Measurements from ENCODE around the gene USP49.

Gene USP49

GRCh38 chr6:41740366-41741162 lies 154.6 kb downstream of the USP49 start:
- no peak for TF ChIP-seq CTCF (IDR thresholded peaks at IDR 0.05)
